Skeletal muscle tissue (tissue), 4 donors: ENCODE results near the gene CD80. TPM values are rescaled to one million over a fixed set of nuclear protein-coding genes. Genes with fewer than 3 reads are reported as not detected.
"Not testable (repeated sequence)": the region's sequence is repeated elsewhere in the genome, so short reads cannot be mapped to it uniquely, and the experiment has no call there.

ENCODE experiments used
- H3K27ac ChIP-seq: one replicate; pipeline ENCODE4 v1.7.0; 2013; ENCODE audit warnings: mild to moderate bottlenecking, low read depth, low read length, inconsistent platforms
- H3K27me3 ChIP-seq, 3 donors: one replicate each; pipeline ENCODE4 v1.7.0; 2013; ENCODE audit warnings: low read length in 3 of 3; ENCODE audit not compliant: control insufficient read depth in 3 of 3, insufficient read depth in 3 of 3
- H3K36me3 ChIP-seq, 3 donors: one replicate each; pipeline ENCODE4 v1.7.0; 2013; ENCODE audit warnings: low read length in 3 of 3; ENCODE audit not compliant: control insufficient read depth in 3 of 3, insufficient read depth in 3 of 3
- H3K4me1 ChIP-seq, 3 donors: one replicate each; pipeline ENCODE4 v1.7.0; 2013; ENCODE audit warnings: low read length in 3 of 3, mild to moderate bottlenecking in 3 of 3; ENCODE audit not compliant: control insufficient read depth in 3 of 3, insufficient read depth in 3 of 3
- H3K4me3 ChIP-seq, 3 donors: one replicate each; pipeline ENCODE4 v1.7.0; 2013; ENCODE audit warnings: low read length in 3 of 3
- H3K9ac ChIP-seq, 3 donors: one replicate each; pipeline ENCODE4 v1.7.0; 2013; ENCODE audit warnings: low read length in 3 of 3, mild to moderate bottlenecking in 3 of 3, moderate library complexity in 2 of 3, low read depth in 1 of 3
- H3K9me3 ChIP-seq, 3 donors: one replicate each; pipeline ENCODE4 v1.7.0; 2013; ENCODE audit warnings: low read length in 3 of 3; ENCODE audit not compliant: control insufficient read depth in 3 of 3
- total RNA-seq: library from RNA; depleted of rRNA; stranded (reverse); fragments of >200 nt; gene quantifications from one replicate; pipeline ENCODE4 v1.2.3, GENCODE V29; 2014
- donor health status: Osteomylitis.

The CD80 gene
- total RNA-seq, 1 donor from 2014 or later: 1.0 TPM

DNA sequence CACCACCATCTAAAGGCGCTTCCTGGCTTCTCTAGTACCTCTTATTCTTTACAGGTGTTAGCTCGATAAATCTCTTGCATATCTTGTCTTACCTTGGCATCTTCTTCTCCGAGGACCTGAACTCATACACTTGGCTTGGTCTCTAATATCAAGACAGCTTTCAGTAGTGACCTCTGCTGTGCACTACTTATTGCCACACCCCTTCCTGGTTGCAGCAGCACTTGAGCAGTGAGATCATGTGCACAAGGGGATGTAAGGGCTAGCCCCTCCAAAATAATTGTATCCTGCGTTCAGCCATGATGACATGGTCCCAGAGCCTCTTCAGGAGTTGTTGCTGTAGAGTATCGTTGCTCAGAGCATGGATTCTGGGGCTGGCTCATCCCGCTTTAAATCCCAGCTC lies 37.0 kb upstream of the CD80 start:
- H3K27me3 ChIP-seq: no peaks in the 10 kb centered on the region
- H3K4me3 ChIP-seq: peak overlapping the region in 2 of 3 donors; percentile 57 to 68
- H3K36me3 ChIP-seq: no peaks in the 10 kb centered on the region
- H3K9me3 ChIP-seq: no peaks in the 10 kb centered on the region
- H3K9ac ChIP-seq: peak overlapping the region in 2 of 3 donors; percentile 51 to 78
- H3K4me1 ChIP-seq: peaks cover 32 to 50% (median 43%) of the 10 kb centered on the region in 3 donors
- peak overlapping the region; percentile 85 for H3K27ac ChIP-seq

DNA sequence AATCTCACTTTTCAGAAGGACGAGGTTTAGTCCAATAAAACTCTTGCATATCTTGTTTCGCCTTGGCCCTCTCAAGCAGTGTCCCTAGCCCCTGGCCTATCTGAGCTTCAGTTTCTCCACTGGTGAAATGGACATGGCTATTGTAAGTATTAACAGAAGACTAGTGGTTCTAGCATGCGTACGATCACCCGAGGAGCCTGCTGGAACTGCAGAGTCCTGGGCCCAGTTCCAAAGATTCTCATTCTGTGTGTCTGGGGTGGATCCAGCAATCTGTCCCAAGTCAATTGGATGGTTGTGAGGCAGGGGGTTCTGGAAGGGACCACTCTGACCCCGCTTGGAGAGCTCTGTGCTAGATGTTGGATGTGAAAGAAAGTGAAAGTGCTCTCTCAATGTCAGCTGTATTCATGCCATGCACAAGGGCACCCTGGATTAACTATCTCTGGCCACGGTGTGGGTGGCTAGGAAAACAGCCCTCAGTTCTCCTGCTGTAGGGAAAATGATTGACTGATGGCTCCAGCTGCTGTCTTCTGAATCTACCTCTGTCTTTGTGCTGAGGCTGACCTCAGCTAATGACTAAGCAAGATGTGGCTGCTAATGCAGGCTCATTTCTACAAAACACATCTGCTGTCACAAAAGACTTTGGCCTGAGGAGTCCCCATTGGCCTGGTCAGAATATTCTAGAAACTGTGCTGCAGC lies 36.4 kb upstream of the CD80 start:
- no peaks in the 10 kb centered on the region for H3K27me3 ChIP-seq
- peak overlapping the region; percentile 85 for H3K27ac ChIP-seq
- peak overlapping the region; percentile 57 to 71 (median 68) for H3K4me3 ChIP-seq
- no peaks in the 10 kb centered on the region for H3K36me3 ChIP-seq
- peaks cover 32 to 44% (median 43%) of the 10 kb centered on the region in 3 donors for H3K4me1 ChIP-seq
- H3K9me3 ChIP-seq: no peaks in the 10 kb centered on the region
- peak overlapping the region; percentile 51 to 78 (median 57) for H3K9ac ChIP-seq

DNA sequence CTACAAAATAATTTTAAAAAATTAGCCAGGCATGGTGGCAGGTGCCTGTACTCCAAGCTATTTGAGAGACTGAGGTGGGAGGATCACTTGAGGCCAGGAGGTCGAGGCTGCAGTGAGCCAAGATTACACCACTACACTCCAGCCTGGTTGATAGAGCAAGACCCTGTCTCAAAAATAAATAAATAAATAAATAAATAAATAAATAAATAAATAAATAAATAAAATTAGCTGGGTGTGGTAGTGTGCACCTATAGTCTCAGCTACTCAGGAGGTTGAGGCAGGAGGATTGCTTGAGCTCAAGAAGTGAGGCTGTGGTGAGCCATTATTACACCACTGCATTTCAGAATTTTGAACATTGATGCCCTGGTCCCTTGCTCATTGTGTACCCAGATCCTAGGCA lies 35.5 kb upstream of the CD80 start:
- H3K4me1 ChIP-seq: peaks cover 32 to 43% (median 41%) of the 10 kb centered on the region in 3 donors
- not testable (repeated sequence) for H3K9me3 ChIP-seq, H3K9ac ChIP-seq, H3K27me3 ChIP-seq, H3K4me3 ChIP-seq, H3K36me3 ChIP-seq
- peak overlapping the region; percentile 85 for H3K27ac ChIP-seq

DNA sequence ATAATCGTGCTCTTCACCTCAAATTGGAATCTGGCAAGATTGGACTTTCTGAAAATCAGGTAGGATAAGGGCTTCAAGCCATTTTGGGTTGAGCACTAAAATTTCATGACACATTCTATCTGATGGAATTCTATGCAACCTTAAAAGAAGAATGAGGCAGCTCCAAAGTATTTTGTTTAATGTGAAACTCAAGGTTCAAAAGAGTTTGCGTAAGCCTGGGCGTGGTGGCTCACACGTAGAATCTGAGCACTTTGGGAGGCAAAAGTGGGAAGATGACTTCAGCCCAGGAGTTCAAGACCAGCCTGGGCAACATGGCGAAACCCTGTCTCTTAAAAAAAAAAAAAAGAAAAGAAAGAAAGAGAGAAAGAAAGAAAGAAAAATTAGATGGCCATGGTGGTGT lies 34.7 kb upstream of the CD80 start:
- Histone ChIP-seq H3K36me3 (peaks cover 0 to 4% (median 1%) of the 10 kb centered on the region in 3 donors), H3K9me3 (no peaks in the 10 kb centered on the region), H3K27me3 (no peaks in the 10 kb centered on the region)

DNA sequence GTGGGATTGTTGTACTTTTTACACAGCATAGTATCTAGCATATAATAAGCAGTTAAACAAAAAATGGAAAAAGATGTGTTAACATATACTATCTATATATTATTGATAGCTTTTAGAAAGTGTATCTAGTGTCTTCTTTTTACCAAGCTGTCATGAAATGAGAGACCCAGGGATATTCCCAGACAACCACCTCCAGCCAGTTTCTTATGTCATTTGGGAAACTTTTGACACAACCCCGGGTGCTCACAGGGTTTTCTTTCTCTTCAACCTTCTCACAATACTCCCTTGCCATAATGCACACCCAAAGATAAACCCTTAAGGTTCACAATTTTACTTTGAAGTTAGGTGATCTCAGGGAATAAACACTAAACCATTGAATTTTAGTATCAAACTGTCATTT lies 33.4 kb upstream of the CD80 start:
- no peaks in the 10 kb centered on the region for H3K27me3 ChIP-seq
- H3K4me3 ChIP-seq: no peak overlapping the region
- H3K9me3 ChIP-seq: no peaks in the 10 kb centered on the region
- H3K4me1 ChIP-seq: peaks cover 23 to 28% (median 23%) of the 10 kb centered on the region in 3 donors
- no peak overlapping the region for H3K27ac ChIP-seq
- no peak overlapping the region for H3K9ac ChIP-seq
- H3K36me3 ChIP-seq: peaks cover 8 to 10% (median 8%) of the 10 kb centered on the region in 3 donors

More for the DNA sequence above, 34.7 kb upstream of the CD80 start:
- Histone ChIP-seq H3K4me1 (peaks cover 29 to 37% (median 35%) of the 10 kb centered on the region in 3 donors), H3K27ac (no peak overlapping the region), H3K9ac (no peak overlapping the region), H3K4me3 (no peak overlapping the region)

DNA sequence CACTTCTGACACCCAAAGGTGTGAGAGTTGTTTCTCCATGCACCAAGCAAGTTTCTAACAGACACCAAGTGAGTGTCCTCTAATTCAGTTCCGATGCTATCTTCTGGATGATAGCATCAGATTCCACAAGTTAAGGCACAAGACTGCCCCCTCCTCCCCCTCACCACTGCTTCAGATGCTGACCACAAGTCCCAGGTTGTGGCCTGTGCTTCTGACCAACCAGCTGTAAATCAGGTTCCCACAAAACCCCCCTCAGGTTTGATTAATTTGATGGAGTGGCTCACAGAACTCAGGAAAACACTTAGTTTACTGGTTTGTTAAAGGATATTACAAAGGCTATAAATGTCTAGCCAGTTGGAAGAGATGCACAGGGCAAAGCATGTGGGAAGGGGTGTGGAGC lies 31.3 kb upstream of the CD80 start:
- H3K9ac ChIP-seq: no peak overlapping the region
- peaks cover 4 to 7% (median 6%) of the 10 kb centered on the region in 3 donors for H3K4me1 ChIP-seq
- no peak overlapping the region for H3K27ac ChIP-seq
- peaks cover 17 to 24% (median 18%) of the 10 kb centered on the region in 3 donors for H3K36me3 ChIP-seq
- H3K9me3 ChIP-seq: no peaks in the 10 kb centered on the region
- H3K27me3 ChIP-seq: no peaks in the 10 kb centered on the region
- no peak overlapping the region for H3K4me3 ChIP-seq

DNA sequence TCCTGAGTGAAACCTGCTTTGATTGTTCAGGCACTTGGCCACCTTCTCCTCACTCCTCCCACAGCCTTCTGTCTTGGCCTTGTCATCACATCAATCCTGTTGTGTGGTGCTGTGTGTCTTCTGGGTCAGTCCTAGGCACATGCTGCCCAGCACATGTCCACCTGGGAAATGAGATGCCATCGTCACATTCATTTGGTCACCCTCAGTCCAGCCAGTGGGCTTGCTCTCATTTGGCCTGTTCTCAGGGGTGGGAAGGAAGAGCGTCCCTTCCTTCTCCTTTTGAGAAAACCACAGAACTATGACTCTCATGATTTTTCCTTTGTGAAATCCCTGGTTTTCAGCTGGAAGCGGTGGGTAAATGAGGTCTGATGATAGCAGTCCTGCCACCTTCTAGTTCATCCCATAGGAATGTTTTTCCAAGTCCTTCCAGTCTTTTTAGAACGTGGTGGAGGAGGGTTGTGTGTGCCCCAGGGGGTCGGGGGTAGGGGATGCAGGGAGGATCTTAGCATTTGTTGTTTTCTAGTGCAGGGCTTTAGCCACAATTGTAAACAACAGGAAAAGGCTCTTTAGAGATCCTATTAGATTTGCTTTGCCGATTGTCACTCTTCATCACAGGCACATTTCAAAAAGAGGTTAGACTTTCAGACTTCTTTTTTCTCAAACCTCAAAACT lies 29.8 kb upstream of the CD80 start:
- H3K4me1 ChIP-seq: no peaks in the 10 kb centered on the region
- H3K27ac ChIP-seq: no peak overlapping the region
- no peaks in the 10 kb centered on the region for H3K27me3 ChIP-seq
- no peak overlapping the region for H3K4me3 ChIP-seq
- H3K36me3 ChIP-seq: peaks cover 18 to 30% (median 22%) of the 10 kb centered on the region in 3 donors
- H3K9ac ChIP-seq: no peak overlapping the region
- H3K9me3 ChIP-seq: no peaks in the 10 kb centered on the region

DNA sequence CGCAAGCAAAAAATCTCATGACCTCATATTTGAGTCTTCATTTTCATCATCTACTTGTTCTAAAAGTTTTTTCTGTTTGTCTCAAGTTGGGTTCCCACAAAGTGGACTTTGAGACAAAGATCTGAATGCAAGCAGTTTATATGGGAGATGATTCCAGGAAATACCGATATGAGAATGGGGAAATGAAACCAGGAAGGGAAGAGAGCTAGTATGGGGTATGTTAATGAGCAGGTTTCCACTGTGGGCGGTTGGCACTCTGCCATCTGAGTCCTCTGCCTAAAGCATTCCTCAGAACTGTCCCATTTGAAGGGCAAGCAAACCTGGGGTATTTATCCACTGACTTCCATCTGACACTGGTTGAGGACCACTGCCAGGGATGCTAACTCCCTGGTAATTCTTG lies 28.7 kb upstream of the CD80 start:
- peaks cover 18 to 30% (median 22%) of the 10 kb centered on the region in 3 donors for H3K36me3 ChIP-seq
- H3K27ac ChIP-seq: peak overlapping the region; percentile 46

DNA sequence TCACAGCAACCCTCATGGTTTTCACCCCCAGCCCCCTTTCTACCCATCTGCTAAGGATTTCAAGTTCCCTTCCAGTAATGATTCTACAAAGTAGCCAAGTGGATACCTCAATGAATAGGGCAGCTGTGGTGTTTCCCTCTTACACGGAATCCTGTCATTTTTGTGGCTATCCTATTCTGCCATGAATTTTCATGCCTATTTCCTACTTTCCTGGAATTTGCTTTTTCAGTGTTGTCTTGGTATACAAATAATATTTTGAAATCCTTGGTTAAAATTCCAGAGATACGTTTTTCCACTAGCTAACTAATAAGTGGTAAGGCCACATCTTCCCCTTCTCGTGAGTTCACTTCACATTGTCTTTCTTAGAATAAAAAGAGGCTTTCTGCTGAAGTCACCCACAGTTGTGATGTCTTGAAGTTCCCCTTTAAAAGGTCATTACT lies 27.3 kb upstream of the CD80 start:
- Histone ChIP-seq H3K4me1 (no peaks in the 10 kb centered on the region), H3K9ac (no peak overlapping the region), H3K9me3 (no peaks in the 10 kb centered on the region), H3K4me3 (no peak overlapping the region), H3K27ac (no peak overlapping the region), H3K36me3 (peaks cover 18 to 33% (median 26%) of the 10 kb centered on the region in 3 donors), H3K27me3 (no peaks in the 10 kb centered on the region)

More for the DNA sequence above, 28.7 kb upstream of the CD80 start:
- H3K9me3 ChIP-seq: no peaks in the 10 kb centered on the region
- no peaks in the 10 kb centered on the region for H3K4me1 ChIP-seq
- no peak overlapping the region for H3K9ac ChIP-seq
- no peak overlapping the region for H3K4me3 ChIP-seq
- no peaks in the 10 kb centered on the region for H3K27me3 ChIP-seq
